Measurements from ENCODE around the gene UGT1A4.

Gene UGT1A4

DNA sequence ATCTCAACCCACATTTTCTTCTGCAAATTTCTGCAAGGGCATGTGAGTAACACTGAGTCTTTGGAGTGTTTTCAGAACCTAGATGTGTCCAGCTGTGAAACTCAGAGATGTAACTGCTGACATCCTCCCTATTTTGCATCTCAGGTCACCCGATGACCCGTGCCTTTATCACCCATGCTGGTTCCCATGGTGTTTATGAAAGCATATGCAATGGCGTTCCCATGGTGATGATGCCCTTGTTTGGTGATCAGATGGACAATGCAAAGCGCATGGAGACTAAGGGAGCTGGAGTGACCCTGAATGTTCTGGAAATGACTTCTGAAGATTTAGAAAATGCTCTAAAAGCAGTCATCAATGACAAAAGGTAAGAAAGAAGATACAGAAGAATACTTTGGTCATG is 49.5 kb downstream of the UGT1A4 start:
- 66 to 73% methylated on average over 1 to 3 of the region's 4 CpGs for WGBS, 2 experiments (ENCODE audit: insufficient coverage in 2 of 2)
- Histone ChIP-seq H3K36me3 (ENCODE audit: control insufficient read depth, insufficient read depth, low read length) (no peaks in the 10 kb centered on the region), H3K27ac (ENCODE audit: low read depth, low read length, severe bottlenecking) (no peak overlapping the region), H3K9me3 (ENCODE audit: control insufficient read depth, low read length) (no peaks in the 10 kb centered on the region), H3K4me3 (ENCODE audit: extremely low read depth, insufficient read depth, low read length, poor library complexity, severe bottlenecking) (no peak overlapping the region), H3K4me1 (ENCODE audit: control insufficient read depth, insufficient read depth, low read length, poor library complexity, severe bottlenecking) (no peaks in the 10 kb centered on the region)

DNA sequence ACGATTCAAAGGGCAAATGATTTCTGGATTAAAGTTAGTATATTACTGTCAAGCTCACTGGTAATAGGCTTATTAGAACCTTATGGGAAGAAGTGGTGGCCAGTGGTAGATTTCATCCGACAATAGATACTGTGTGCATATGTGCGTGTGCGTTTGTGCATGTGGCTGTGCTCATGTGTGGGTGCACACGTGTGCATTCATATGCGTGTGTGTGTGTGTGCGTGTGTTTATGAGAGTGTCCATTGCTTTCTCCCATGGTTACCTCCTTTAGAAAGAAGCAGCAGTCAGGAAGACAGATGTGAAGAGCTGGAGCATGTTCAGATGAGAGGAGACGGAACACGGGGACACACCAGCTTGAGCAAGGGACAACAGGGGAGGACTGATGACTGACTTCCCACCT is 50.7 kb downstream of the UGT1A4 start:
- Histone ChIP-seq H3K4me3 (ENCODE audit: extremely low read depth, insufficient read depth, low read length, poor library complexity, severe bottlenecking) (no peak overlapping the region), H3K9me3 (ENCODE audit: control insufficient read depth, low read length) (no peaks in the 10 kb centered on the region), H3K27ac (ENCODE audit: low read depth, low read length, severe bottlenecking) (no peak overlapping the region), H3K36me3 (ENCODE audit: control insufficient read depth, insufficient read depth, low read length) (no peaks in the 10 kb centered on the region), H3K4me1 (ENCODE audit: control insufficient read depth, insufficient read depth, low read length, poor library complexity, severe bottlenecking) (no peaks in the 10 kb centered on the region)
- WGBS, 2 experiments (ENCODE audit: insufficient coverage in 2 of 2) = 89 to 94% methylated on average over 9 of the region's 9 CpGs

DNA sequence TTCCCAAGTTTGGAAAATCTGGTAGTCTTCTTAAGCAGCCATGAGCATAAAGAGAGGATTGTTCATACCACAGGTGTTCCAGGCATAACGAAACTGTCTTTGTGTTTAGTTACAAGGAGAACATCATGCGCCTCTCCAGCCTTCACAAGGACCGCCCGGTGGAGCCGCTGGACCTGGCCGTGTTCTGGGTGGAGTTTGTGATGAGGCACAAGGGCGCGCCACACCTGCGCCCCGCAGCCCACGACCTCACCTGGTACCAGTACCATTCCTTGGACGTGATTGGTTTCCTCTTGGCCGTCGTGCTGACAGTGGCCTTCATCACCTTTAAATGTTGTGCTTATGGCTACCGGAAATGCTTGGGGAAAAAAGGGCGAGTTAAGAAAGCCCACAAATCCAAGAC is 53.6 kb downstream of the UGT1A4 start:
- Histone ChIP-seq H3K9me3 (ENCODE audit: control insufficient read depth, low read length) (peaks cover 4% of the 10 kb centered on the region), H3K4me1 (ENCODE audit: control insufficient read depth, insufficient read depth, low read length, poor library complexity, severe bottlenecking) (no peaks in the 10 kb centered on the region), H3K27ac (ENCODE audit: low read depth, low read length, severe bottlenecking) (no peak overlapping the region), H3K4me3 (ENCODE audit: extremely low read depth, insufficient read depth, low read length, poor library complexity, severe bottlenecking) (no peak overlapping the region), H3K36me3 (ENCODE audit: control insufficient read depth, insufficient read depth, low read length) (no peaks in the 10 kb centered on the region)
- WGBS, 2 experiments (ENCODE audit: insufficient coverage in 2 of 2) = 89 to 95% methylated on average over 14 to 15 of the region's 16 CpGs

DNA sequence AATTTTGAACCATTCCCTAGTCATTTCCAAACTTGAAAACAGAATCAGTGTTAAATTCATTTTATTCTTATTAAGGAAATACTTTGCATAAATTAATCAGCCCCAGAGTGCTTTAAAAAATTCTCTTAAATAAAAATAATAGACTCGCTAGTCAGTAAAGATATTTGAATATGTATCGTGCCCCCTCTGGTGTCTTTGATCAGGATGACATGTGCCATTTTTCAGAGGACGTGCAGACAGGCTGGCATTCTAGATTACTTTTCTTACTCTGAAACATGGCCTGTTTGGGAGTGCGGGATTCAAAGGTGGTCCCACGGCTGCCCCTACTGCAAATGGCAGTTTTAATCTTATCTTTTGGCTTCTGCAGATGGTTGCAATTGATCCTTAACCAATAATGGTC is 54.0 kb downstream of the UGT1A4 start:
- no peak overlapping the region for H3K27ac ChIP-seq (ENCODE audit: low read depth, low read length, severe bottlenecking)
- H3K4me3 ChIP-seq (ENCODE audit: extremely low read depth, insufficient read depth, low read length, poor library complexity, severe bottlenecking) = no peak overlapping the region
- H3K4me1 ChIP-seq (ENCODE audit: control insufficient read depth, insufficient read depth, low read length, poor library complexity, severe bottlenecking) = no peaks in the 10 kb centered on the region
- H3K9me3 ChIP-seq (ENCODE audit: control insufficient read depth, low read length) = peaks cover 4% of the 10 kb centered on the region
- H3K36me3 ChIP-seq (ENCODE audit: control insufficient read depth, insufficient read depth, low read length) = no peaks in the 10 kb centered on the region
- WGBS, 2 experiments (ENCODE audit: insufficient coverage in 2 of 2) = 88 to 90% methylated on average over 4 to 5 of the region's 5 CpGs

DNA sequence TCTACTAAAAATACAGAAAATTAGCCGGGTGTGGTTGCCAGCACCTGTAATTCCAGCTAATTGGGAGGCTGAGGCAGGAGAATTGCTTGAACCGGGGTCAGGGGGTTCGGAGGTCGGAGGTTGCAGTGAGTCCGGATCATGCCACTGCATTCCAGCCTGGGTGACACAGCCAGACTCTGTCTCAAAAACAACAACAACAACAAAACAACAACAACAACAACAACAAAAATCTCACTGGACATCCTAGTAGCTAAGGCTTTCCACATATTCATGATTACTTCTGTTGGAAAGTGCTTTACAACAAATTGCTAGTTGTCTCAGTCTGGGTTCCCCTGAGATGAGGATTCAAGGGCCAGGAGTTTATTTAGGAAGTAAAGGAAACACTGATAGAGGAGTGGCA is 55.3 kb downstream of the UGT1A4 start:
- H3K9me3 ChIP-seq (ENCODE audit: control insufficient read depth, low read length) = peaks cover 4% of the 10 kb centered on the region
- H3K36me3 ChIP-seq (ENCODE audit: control insufficient read depth, insufficient read depth, low read length) = no peaks in the 10 kb centered on the region
- 93 to 100% methylated on average over 3 to 5 of the region's 5 CpGs for WGBS, 2 experiments (ENCODE audit: insufficient coverage in 2 of 2)
- no peak overlapping the region for H3K27ac ChIP-seq (ENCODE audit: low read depth, low read length, severe bottlenecking)
- no peaks in the 10 kb centered on the region for H3K4me1 ChIP-seq (ENCODE audit: control insufficient read depth, insufficient read depth, low read length, poor library complexity, severe bottlenecking)
- H3K4me3 ChIP-seq (ENCODE audit: extremely low read depth, insufficient read depth, low read length, poor library complexity, severe bottlenecking) = no peak overlapping the region

DNA sequence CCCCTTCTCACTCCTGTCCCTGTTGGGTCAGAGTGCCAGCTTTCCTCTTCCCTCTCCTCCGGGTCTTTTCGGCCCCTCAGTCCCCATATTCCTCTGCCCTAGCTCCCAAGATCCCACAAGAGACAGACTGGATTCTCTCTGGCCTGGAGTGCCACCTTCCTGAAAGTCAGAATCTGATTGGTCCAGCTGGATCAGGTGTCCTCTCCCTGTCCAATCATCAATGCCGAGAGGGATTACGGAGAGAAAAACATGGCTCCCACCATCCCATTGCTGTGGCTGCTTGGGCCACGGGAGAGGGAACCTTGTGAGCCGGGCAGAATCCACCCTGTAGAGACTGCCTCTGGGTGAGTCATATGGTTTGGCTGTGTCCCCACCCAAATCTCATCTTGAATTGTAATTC is 56.9 kb downstream of the UGT1A4 start:
- no peaks in the 10 kb centered on the region for H3K4me1 ChIP-seq (ENCODE audit: control insufficient read depth, insufficient read depth, low read length, poor library complexity, severe bottlenecking)
- H3K36me3 ChIP-seq (ENCODE audit: control insufficient read depth, insufficient read depth, low read length) = no peaks in the 10 kb centered on the region
- 87 to 89% methylated on average over 5 to 6 of the region's 6 CpGs for WGBS, 2 experiments (ENCODE audit: insufficient coverage in 2 of 2)
- H3K4me3 ChIP-seq (ENCODE audit: extremely low read depth, insufficient read depth, low read length, poor library complexity, severe bottlenecking) = no peak overlapping the region
- H3K27ac ChIP-seq (ENCODE audit: low read depth, low read length, severe bottlenecking) = no peak overlapping the region
- H3K9me3 ChIP-seq (ENCODE audit: control insufficient read depth, low read length) = peaks cover 4% of the 10 kb centered on the region

DNA sequence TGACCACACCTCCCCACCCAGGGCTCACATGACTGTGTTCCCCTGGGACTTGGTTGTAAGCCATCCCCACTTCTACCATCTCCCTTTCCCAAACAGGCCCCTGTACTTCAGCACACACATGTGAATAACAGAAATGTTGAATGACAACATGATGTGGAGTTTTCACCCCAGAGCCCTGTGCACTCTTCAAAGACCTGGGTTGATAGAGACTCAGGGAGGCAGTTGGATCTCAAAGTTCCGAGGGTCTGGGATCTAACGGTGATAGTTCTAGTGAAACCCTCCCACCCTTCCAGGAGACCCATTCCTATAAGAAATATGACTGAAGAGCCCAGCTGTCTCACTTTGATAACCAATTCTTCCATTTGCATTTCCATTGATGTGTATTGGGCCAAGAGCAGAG is 59.5 kb downstream of the UGT1A4 start, which contains the start of gene MROH2A:
Gene MROH2A, plus strand, starts transcription at position 301 of the 400 bp plus-strand sequence. CDS start 1,029 bp downstream, outside the sequence.
- 50 to 80% methylated on average over 1 to 2 of the region's 2 CpGs for WGBS, 2 experiments (ENCODE audit: insufficient coverage in 2 of 2)
- Histone ChIP-seq H3K4me3 (ENCODE audit: extremely low read depth, insufficient read depth, low read length, poor library complexity, severe bottlenecking) (no peak within 1 kb of the TSS), H3K9me3 (ENCODE audit: control insufficient read depth, low read length) (peaks cover 4% of the 10 kb centered on the region), H3K4me1 (ENCODE audit: control insufficient read depth, insufficient read depth, low read length, poor library complexity, severe bottlenecking) (no peaks in the 10 kb centered on the region), H3K27ac (ENCODE audit: low read depth, low read length, severe bottlenecking) (no peak within 1 kb of the TSS), H3K36me3 (ENCODE audit: control insufficient read depth, insufficient read depth, low read length) (no peaks in the 10 kb centered on the region)

DNA sequence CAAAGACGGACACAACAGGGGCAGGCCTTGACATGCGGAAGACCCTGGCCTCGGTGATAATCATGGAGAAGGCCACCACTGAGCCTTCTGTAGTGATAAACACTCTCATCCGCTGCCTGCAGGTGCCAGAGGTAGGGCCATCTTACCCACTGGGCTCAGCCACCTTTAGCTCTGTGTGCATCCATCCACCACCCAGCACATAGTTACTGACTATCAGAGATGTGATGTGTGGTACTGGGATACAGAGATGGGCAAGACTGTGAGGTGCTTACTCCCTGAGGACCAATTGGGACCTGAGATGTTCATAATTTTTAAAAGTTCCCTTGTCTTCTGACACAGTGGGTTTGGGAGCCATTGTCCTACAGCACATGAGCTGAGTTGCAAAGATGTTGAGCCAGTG is 61.2 kb downstream of the UGT1A4 start:
- 91 to 96% methylated on average over 3 of the region's 4 CpGs for WGBS, 2 experiments (ENCODE audit: insufficient coverage in 2 of 2)
- H3K4me3 ChIP-seq (ENCODE audit: extremely low read depth, insufficient read depth, low read length, poor library complexity, severe bottlenecking) = no peak overlapping the region
- H3K9me3 ChIP-seq (ENCODE audit: control insufficient read depth, low read length) = peaks cover 4% of the 10 kb centered on the region
- H3K36me3 ChIP-seq (ENCODE audit: control insufficient read depth, insufficient read depth, low read length) = no peaks in the 10 kb centered on the region
- H3K27ac ChIP-seq (ENCODE audit: low read depth, low read length, severe bottlenecking) = no peak overlapping the region
- H3K4me1 ChIP-seq (ENCODE audit: control insufficient read depth, insufficient read depth, low read length, poor library complexity, severe bottlenecking) = no peaks in the 10 kb centered on the region

DNA sequence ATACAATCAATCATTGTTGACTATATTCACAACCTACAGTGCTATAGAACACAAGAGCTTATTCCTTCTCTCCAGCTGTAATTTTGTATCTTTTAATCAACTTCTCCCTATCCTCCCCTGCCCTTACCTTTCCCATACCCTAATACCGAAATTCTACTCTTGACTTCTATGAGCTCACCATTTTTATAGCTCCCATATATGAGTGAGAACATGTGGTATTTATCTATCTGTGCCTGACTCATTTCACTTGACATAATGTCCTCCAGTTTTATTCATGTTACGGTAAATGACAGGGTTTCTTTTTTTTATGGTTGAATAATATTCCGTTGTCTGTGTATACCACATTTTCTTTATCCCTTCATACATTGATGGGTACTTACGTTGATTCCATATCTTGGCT is 62.2 kb downstream of the UGT1A4 start:
- Histone ChIP-seq H3K4me3 (ENCODE audit: extremely low read depth, insufficient read depth, low read length, poor library complexity, severe bottlenecking) (no peak overlapping the region), H3K36me3 (ENCODE audit: control insufficient read depth, insufficient read depth, low read length) (no peaks in the 10 kb centered on the region), H3K4me1 (ENCODE audit: control insufficient read depth, insufficient read depth, low read length, poor library complexity, severe bottlenecking) (no peaks in the 10 kb centered on the region), H3K27ac (ENCODE audit: low read depth, low read length, severe bottlenecking) (no peak overlapping the region), H3K9me3 (ENCODE audit: control insufficient read depth, low read length) (peaks cover 4% of the 10 kb centered on the region)
- no CpG with 5 or more reads among the region's 4 CpGs for WGBS, 2 experiments (ENCODE audit: insufficient coverage in 2 of 2)

DNA sequence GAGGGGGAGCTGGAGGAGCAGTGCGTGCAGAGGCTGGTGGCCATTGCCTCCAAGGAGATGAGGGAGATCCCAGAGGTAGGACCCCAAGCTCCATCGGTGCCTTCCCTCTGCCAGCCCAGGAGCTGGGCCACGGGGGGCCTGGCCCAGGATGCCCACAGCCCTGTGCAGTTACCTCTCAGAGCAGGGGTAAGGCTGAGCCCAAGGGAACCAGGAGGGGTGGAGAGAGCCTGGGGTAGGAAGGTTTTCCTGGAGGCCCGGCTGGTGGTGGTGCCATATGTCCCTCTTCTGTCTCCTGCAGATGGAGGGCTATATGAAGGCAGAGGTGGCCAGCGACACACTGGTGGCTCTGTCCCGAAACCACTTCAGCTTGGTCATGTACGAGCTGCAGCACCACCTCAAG is 71.0 kb downstream of the UGT1A4 start:
- Histone ChIP-seq H3K27ac (ENCODE audit: low read depth, low read length, severe bottlenecking) (no peak overlapping the region), H3K36me3 (ENCODE audit: control insufficient read depth, insufficient read depth, low read length) (no peaks in the 10 kb centered on the region), H3K9me3 (ENCODE audit: control insufficient read depth, low read length) (no peaks in the 10 kb centered on the region), H3K4me3 (ENCODE audit: extremely low read depth, insufficient read depth, low read length, poor library complexity, severe bottlenecking) (no peak overlapping the region), H3K4me1 (ENCODE audit: control insufficient read depth, insufficient read depth, low read length, poor library complexity, severe bottlenecking) (no peaks in the 10 kb centered on the region)
- 91 to 94% methylated on average over 4 to 6 of the region's 7 CpGs for WGBS, 2 experiments (ENCODE audit: insufficient coverage in 2 of 2)

DNA sequence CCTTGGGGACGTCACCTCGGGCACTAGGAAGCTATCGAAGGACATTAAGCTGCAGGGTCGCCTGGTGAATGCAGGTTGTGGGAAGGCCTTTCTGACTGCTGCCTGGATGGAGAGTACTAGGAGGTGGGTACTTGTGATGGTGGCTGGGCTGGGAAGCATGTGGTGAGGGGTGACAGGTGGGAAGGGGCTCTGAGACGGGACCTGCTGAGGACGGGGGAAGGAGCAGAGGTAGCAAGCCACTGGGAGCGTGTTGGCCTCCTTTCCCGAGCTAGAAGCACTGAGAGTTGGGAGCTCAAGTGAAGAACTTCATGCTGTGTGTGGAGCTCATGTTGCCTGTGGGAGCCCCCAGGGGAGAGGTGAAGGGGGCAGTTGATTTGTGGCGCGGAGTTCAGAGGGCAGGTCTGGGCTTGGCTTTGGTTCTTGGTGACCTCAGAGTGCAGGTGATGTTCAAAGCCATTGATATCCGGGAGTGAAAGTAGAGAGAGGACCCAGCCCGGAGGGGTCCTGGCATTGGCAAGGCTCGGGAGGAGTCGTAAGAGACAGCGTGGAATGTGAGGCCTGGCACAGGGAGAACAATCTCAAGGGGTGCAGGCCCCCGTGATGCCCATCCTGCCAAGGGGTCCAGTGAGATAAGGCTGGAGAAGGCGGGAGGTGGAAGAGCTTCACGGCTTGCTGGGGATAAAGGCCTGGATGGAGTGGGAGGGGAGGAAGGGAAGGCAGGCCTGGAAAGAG is 72.8 kb downstream of the UGT1A4 start:
- Histone ChIP-seq H3K9me3 (ENCODE audit: control insufficient read depth, low read length) (no peaks in the 10 kb centered on the region), H3K4me3 (ENCODE audit: extremely low read depth, insufficient read depth, low read length, poor library complexity, severe bottlenecking) (no peak overlapping the region), H3K36me3 (ENCODE audit: control insufficient read depth, insufficient read depth, low read length) (no peaks in the 10 kb centered on the region), H3K4me1 (ENCODE audit: control insufficient read depth, insufficient read depth, low read length, poor library complexity, severe bottlenecking) (no peaks in the 10 kb centered on the region), H3K27ac (ENCODE audit: low read depth, low read length, severe bottlenecking) (no peak overlapping the region)
- WGBS, 2 experiments (ENCODE audit: insufficient coverage in 2 of 2) = 93 to 94% methylated on average over 12 to 18 of the region's 18 CpGs

All from mesodermal cell (in vitro differentiated cells).